Measurements from ENCODE around the gene MMAB.

DNA sequence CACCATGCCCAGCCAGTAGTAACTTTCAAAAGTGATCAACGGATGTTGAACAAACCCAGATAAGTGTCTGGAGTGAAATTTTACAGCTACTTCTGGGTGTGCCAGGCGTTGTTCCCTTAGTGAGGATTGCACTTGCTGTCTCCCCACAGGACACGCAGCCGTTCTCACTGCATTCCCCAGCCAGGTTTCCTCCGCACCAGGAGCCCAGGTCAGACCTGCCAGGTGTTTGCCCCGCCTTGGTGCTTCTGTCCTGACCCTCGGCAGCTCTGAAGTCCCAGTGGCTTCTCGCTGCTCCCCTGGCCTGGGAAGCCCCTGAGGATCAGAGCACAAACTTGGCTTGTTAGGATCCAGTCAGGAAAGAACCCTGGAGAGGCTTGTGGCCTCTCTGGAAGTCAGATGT lies 36.2 kb downstream of the MMAB start:
- TF ChIP-seq CTCF (IDR thresholded peaks at IDR 0.05) (no peak), POLR2A (IDR thresholded peaks at IDR 0.05) (no peak), POLR2AphosphoS5 (IDR thresholded peaks at IDR 0.05) (no peak)
